K562 (cell line): ENCODE data around the gene MYL6B. TPM values are rescaled to one million over a fixed set of nuclear protein-coding genes. Genes with fewer than 3 reads are reported as not detected.
A peak's percentile ranks its signal among the peaks of the same experiment; 100 is the strongest.

ENCODE experiments used
- ATAC-seq: fragments of 200-7000 bp; cut with Tn5 transposase; 3 replicates; pipeline ENCODE4 v1.9.1; 2020; ENCODE audit warnings: moderate library complexity
- BruUV-seq: library from RNA; stranded (reverse); fragments of 400-500 nt; replicated peaks from 2 replicates; lab custom pipeline; 2021; lab: Mats Ljungman, UMichigan
- CTCF ChIA-PET: fragments of 300-600 bp; formaldehyde crosslinking; extraction: SDS; loops from one replicate; lab custom pipeline; 2021; ENCODE audit warnings: low intra/inter-chr PET ratio; lab: Yijun Ruan, JAX
- POLR2A ChIA-PET: fragments of 300-600, 350-650 bp; sonication (Branson Sonifier 250); formaldehyde crosslinking; extraction: SDS; loops from one replicate; lab custom pipeline; 2021; ENCODE audit warnings: antibody characterized with exemption, inconsistent platforms; lab: Yijun Ruan, JAX
- DNase-seq, 4 experiments: peaks; one replicate each; pipeline versions ENCODE4 v3.0.0 to v3.0.0-alpha.2; 2011 to 2018; ENCODE audit warnings: low spot score in 3 of 4, mixed read lengths in 3 of 4; ENCODE audit errors: extremely low read depth in 1 of 4
- FAIRE-seq: peaks from 2 replicates; lab custom pipeline; 2011; peaks lifted over from hg19 to GRCh38; lab: Jason Lieb, UNC
- H2AFZ ChIP-seq: 2 replicates; pipeline ENCODE4 v1.6.0; 2011; ENCODE audit warnings: low read depth, low read length, control low read depth, inconsistent platforms
- H3K27ac ChIP-seq: fragments of 200-600 bp; 3 replicates; pipeline ENCODE4 v1.8.0; 2011; ENCODE audit warnings: low read depth, mild to moderate bottlenecking, control low read depth, inconsistent platforms, low read length, moderate library complexity, mixed read lengths; ENCODE audit errors: extremely low read depth
- H3K27me3 ChIP-seq, 2 experiments: fragments of 300-600 bp in 1 of 2; 2 replicates in 1 of 2; 3 replicates in 1 of 2; pipeline versions ENCODE4 v1.6.0 to v1.8.0; 2011; ENCODE audit warnings: inconsistent platforms in 2 of 2, low read length in 2 of 2, mild to moderate bottlenecking in 1 of 2, mixed read lengths in 1 of 2, moderate library complexity in 1 of 2; ENCODE audit not compliant: control insufficient read depth in 2 of 2, insufficient read depth in 2 of 2
- H3K36me3 ChIP-seq: fragments of 300-600 bp; 3 replicates; pipeline ENCODE4 v1.8.0; 2011; ENCODE audit warnings: mild to moderate bottlenecking, low read length, inconsistent platforms; ENCODE audit not compliant: control insufficient read depth, insufficient read depth
- H3K4me1 ChIP-seq, 2 experiments: fragments of 200-600 bp in 1 of 2; replicated peaks in 1 of 2; 2 replicates in 1 of 2; 3 replicates in 1 of 2; pipeline versions ENCODE4 v1.5.1 to v1.8.0; 2011; ENCODE audit warnings: inconsistent platforms in 2 of 2, low read length in 2 of 2, mild to moderate bottlenecking in 1 of 2, mixed read lengths in 1 of 2, moderate library complexity in 1 of 2; ENCODE audit not compliant: control insufficient read depth in 2 of 2, insufficient read depth in 2 of 2
- H3K4me2 ChIP-seq: 2 replicates; pipeline ENCODE4 v1.6.1; 2011; ENCODE audit warnings: low read length, control low read depth, inconsistent platforms, mixed read lengths; ENCODE audit not compliant: insufficient read depth
- H3K4me3 ChIP-seq: fragments of 200-600 bp; sonication (generic), shearing (Covaris generic); 2 replicates; pipeline ENCODE4 v1.5.1; 2016; ENCODE audit warnings: control low read depth, inconsistent platforms
- H3K79me2 ChIP-seq: fragments of 200-600 bp; 3 replicates; pipeline ENCODE4 v1.8.0; 2011; ENCODE audit warnings: low read length, inconsistent platforms; ENCODE audit not compliant: control insufficient read depth, insufficient read depth
- H3K9ac ChIP-seq, 2 experiments: 2 replicates each; pipeline versions ENCODE4 v1.6.0 to v1.6.1; 2011; ENCODE audit warnings: low read depth in 2 of 2, low read length in 2 of 2, control low read depth in 1 of 2, inconsistent platforms in 1 of 2, mild to moderate bottlenecking in 1 of 2, mixed read lengths in 1 of 2; ENCODE audit not compliant: insufficient read depth in 1 of 2
- H3K9me1 ChIP-seq: one replicate; pipeline ENCODE4 v1.6.0; 2011; ENCODE audit warnings: inconsistent platforms, mild to moderate bottlenecking, low read length, moderate library complexity; ENCODE audit not compliant: control insufficient read depth, insufficient read depth
- H3K9me3 ChIP-seq: replicated peaks from 2 replicates; pipeline ENCODE4 v1.5.1; 2011; ENCODE audit warnings: low read depth, low read length, inconsistent platforms; ENCODE audit not compliant: control insufficient read depth, insufficient read depth
- H4K20me1 ChIP-seq: replicated peaks from 2 replicates; pipeline ENCODE4 v1.6.1; 2011; ENCODE audit warnings: low read length, inconsistent platforms, mixed read lengths; ENCODE audit not compliant: control insufficient read depth, insufficient read depth
- ELF1 ChIP-seq: fragments of 200-800 bp; sonication (Bioruptor generic); IDR thresholded peaks from 2 replicates; pipeline ENCODE4 v1.6.1; 2016; ENCODE audit warnings: missing genetic modification characterization, missing compliant biosample characterization
- HNRNPLL ChIP-seq: fragments of 200-400 bp; formaldehyde crosslinking; IDR thresholded peaks from 2 replicates; pipeline ENCODE4 v1.6.1; 2017; ENCODE audit warnings: low read length, low read depth, mild to moderate bottlenecking; ENCODE audit not compliant: poor library complexity, severe bottlenecking
- KDM1A ChIP-seq, 2 experiments: fragments of 450-650 bp; IDR thresholded peaks; 2 replicates each; pipeline ENCODE4 v1.6.1; 2016; ENCODE audit warnings: mild to moderate bottlenecking in 2 of 2
- LARP7 ChIP-seq: fragments of 450-650 bp; IDR thresholded peaks from 2 replicates; pipeline ENCODE4 v1.6.1; 2016
- MAFF ChIP-seq: IDR thresholded peaks from 2 replicates; pipeline ENCODE4 v1.6.1; 2012; ENCODE audit warnings: low read length, improper control_type of control experiment
- NFATC3 ChIP-seq: fragments of 450-650 bp; IDR thresholded peaks from 2 replicates; pipeline ENCODE4 v1.6.1; 2017; ENCODE audit warnings: mild to moderate bottlenecking
- NUFIP1 ChIP-seq: fragments of 450-650 bp; IDR thresholded peaks from 2 replicates; pipeline ENCODE4 v1.6.1; 2018; ENCODE audit not compliant: partially characterized antibody
- POLR3A ChIP-seq: IDR thresholded peaks from 2 replicates; pipeline ENCODE4 v1.6.1; 2011; ENCODE audit warnings: borderline replicate concordance, mild to moderate bottlenecking, moderate library complexity; ENCODE audit not compliant: insufficient read length, insufficient read depth; ENCODE audit errors: extremely low read depth
- RBM25 ChIP-seq: fragments of 200-400 bp; formaldehyde crosslinking; IDR thresholded peaks from 2 replicates; pipeline ENCODE4 v1.6.1; 2018; ENCODE audit warnings: low read length, low read depth, moderate library complexity; ENCODE audit not compliant: severe bottlenecking
- STAT6 ChIP-seq: sonication (generic); formaldehyde crosslinking; IDR thresholded peaks from 2 replicates; pipeline ENCODE4 v1.8.1; 2023; ENCODE audit warnings: mild to moderate bottlenecking, missing genetic modification reagents
- TAF15 ChIP-seq: fragments of 200-400 bp; formaldehyde crosslinking; IDR thresholded peaks from 2 replicates; pipeline ENCODE4 v1.6.1; 2017; ENCODE audit warnings: mild to moderate bottlenecking, low read depth, low read length, moderate library complexity
- TBL1XR1 ChIP-seq, 2 experiments: IDR thresholded peaks; 2 replicates each; pipeline ENCODE4 v1.6.1; 2012; ENCODE audit warnings: improper control_type of control experiment in 2 of 2, low read length in 2 of 2, mild to moderate bottlenecking in 1 of 2
- ZNF639 ChIP-seq, 2 experiments: fragments of 200-800 bp in 1 of 2; sonication (Bioruptor generic) in 1 of 2; sonication (generic) in 1 of 2; formaldehyde crosslinking in 1 of 2; IDR thresholded peaks in 1 of 2; conservative IDR thresholded peaks in 1 of 2; 2 replicates each; pipeline versions ENCODE4 v1.5.0 to v1.6.1; 2016 to 2020; ENCODE audit warnings: missing compliant biosample characterization in 1 of 2, missing genetic modification characterization in 1 of 2, missing genetic modification reagents in 1 of 2
- WGBS: fragments of 100-300 bp; shearing (Covaris generic); methylation state at CpG from one replicate; pipeline ENCODE4 v1.1.6; 2016; ENCODE audit warnings: low coverage, mixed read lengths; ENCODE audit not compliant: insufficient coverage; ENCODE audit errors: missing lambda C conversion rate; 5-methylcytosine and 5-hydroxymethylcytosine counted together
- in situ Hi-C: fragments of 300-500 bp; cut with MboI; formaldehyde crosslinking; loops from 4 replicates; pipeline ENCODE4 v1.15.0; 2018; ENCODE audit warnings: inconsistent platforms, mixed read lengths
- intact Hi-C: fragments of 100-400 bp; cut with micrococcal nuclease; formaldehyde crosslinking; loops from 2 replicates; pipeline ENCODE4 v1.14.2; 2022
- polyA plus RNA-seq, 8 experiments: library from polyadenylated mRNA; depleted of rRNA in 4 of 8; stranded (reverse) in 5 of 8; unstranded in 3 of 8; fragments of >200 nt; fragmentation: Nextera tagmentation in 2 of 8; fragmentation: Illumina TruSeq in 1 of 8; extraction: Ambion mirVana in 2 of 8; extraction: Trizol in 1 of 8; gene quantifications; 2 replicates each; pipeline versions ENCODE4 v1.2.1 to v1.2.3, GENCODE V29; 2011 to 2014; ENCODE audit warnings: inconsistent platforms in 1 of 8, missing spikeins in 1 of 8
- total RNA-seq, 7 experiments: library from RNA; depleted of rRNA in 6 of 7; stranded (reverse); fragments of >200 nt in 6 of 7; fragmentation: Illumina TruSeq in 2 of 7; extraction: Trizol in 2 of 7; gene quantifications; 2 replicates each; pipeline versions ENCODE4 v1.2.1 to v1.2.3, GENCODE V29; 2011 to 2021; ENCODE audit warnings: low replicate concordance in 1 of 7
- TF ChIP-seq, protein P1 (sequence below): fragments of 450-650 bp; formaldehyde crosslinking; IDR thresholded peaks from 2 replicates; pipeline ENCODE4 v1.4.0; 2022; ENCODE audit warnings: missing genetic modification characterization

Gene MYL6B
- total and polyA plus RNA-seq, 9 of the 15 experiments (the other 6 are each of a cell fraction or from before 2014, with no cell fraction given), result 42.8 to 77.3 (median 68.6) TPM

- intact Hi-C loops, result loop anchor here (1.0 kb wide), 1 partner anchor 63 kb away; no protein-coding TSS in a partner anchor
- Histone ChIP-seq H3K4me3 (peak within 1 kb of the TSS; percentile 85), H3K9me1 (no peaks in the 10 kb centered on the region), H3K79me2 (peaks cover 42% of the 10 kb centered on the region), H3K27me3 (no peaks in the 10 kb centered on the region), H3K27ac (peak within 1 kb of the TSS; percentile 88), H2AFZ (peak within 1 kb of the TSS; percentile 98), H3K4me2 (peak within 1 kb of the TSS; percentile 95), H3K9me3 (no peaks in the 10 kb centered on the region), H3K9ac (peak within 1 kb of the TSS; percentile 84 to 96), H4K20me1 (no peaks in the 10 kb centered on the region), H3K36me3 (peaks cover 30% of the 10 kb centered on the region), H3K4me1 (peaks cover 4 to 16% of the 10 kb centered on the region in 2 experiments; a peak in 3 of 5 replicates)
- ChIA-PET POLR2A (interaction anchor here (0.6 to 5.9 kb wide), 29 partner anchors 9 to 862 kb away, joined by 3 to 54 read pairs (median 4); partner anchors contain the start of genes COQ10A, ESYT1, MYL6 and RNF41), CTCF (interaction anchor here (0.7 to 2.9 kb wide), 11 partner anchors 33 to 451 kb away, joined by 3 to 36 read pairs (median 5); partner anchors contain the start of genes ANKRD52, GDF11, NABP2 and RNF41)
- BruUV-seq, result no TSS peak
- in situ Hi-C loops, result loop anchor here (5.0 kb wide), 1 partner anchor 62 kb away; the partner anchor contains the start of gene ESYT1
- WGBS, result under 1% methylated on average over 25 of the region's 93 CpGs
- peak; percentile 94 to 95 (median 94) for DNase-seq
- FAIRE-seq, result peak; percentile 44
- ATAC-seq, result peak; percentile 89
- TF ChIP-seq LARP7 (no peak), ZNF639 (CRISPR knock-in tag; conservative IDR thresholded peaks at IDR 0.05 in 1 of 2, IDR thresholded peaks at IDR 0.05 in 1 of 2) (peak in 1 of 2 experiments; percentile 99; a peak in 2 of 4 replicates), ELF1 (tag) (peak; percentile 23; the same call in 1 of the 2 replicates), RBM25 (peak; percentile 95), NUFIP1 (no peak), POLR3A (no peak), HNRNPLL (peak; percentile 2), TAF15 (no peak), MAFF (no peak), TBL1XR1 (IDR thresholded peaks at IDR 0.05; ENCODE audit: low read length in 2 of 2) (peak in 1 of 2 experiments; percentile 49; a peak in 1 of 4 replicates), NFATC3 (no peak), STAT6 (CRISPR knock-in tag) (no peak), KDM1A (IDR thresholded peaks at IDR 0.05) (0 out of 4 replicates have a peak, but pooled peaks of 1 of the 2 experiments have one; percentile 7)
- TF ChIP-seq, protein P1, sequence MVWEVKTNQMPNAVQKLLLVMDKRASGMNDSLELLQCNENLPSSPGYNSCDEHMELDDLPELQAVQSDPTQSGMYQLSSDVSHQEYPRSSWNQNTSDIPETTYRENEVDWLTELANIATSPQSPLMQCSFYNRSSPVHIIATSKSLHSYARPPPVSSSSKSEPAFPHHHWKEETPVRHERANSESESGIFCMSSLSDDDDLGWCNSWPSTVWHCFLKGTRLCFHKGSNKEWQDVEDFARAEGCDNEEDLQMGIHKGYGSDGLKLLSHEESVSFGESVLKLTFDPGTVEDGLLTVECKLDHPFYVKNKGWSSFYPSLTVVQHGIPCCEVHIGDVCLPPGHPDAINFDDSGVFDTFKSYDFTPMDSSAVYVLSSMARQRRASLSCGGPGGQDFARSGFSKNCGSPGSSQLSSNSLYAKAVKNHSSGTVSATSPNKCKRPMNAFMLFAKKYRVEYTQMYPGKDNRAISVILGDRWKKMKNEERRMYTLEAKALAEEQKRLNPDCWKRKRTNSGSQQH (CRISPR knock-in tag), result 0 out of 2 replicates have a peak, but pooled peaks have one; percentile 14
Measured at GRCh38 chr12:56189099-56189917, 36.9 kb downstream of the MYL6B start, which contains the start of gene SMARCC2. Gene SMARCC2 (minus strand): TSS chr12:56189483. CDS start chr12:56189461, 22 bp downstream.
